BLaER1 treated with 17β-estradiol and CSF1 and Interleukin-3, amounts not matched to agents 10 nM and 100 nM (cell line): ENCODE results near the gene ACBD6.

Experiments
- H3K27ac ChIP-seq, 11 experiments: shearing (Covaris generic); formaldehyde crosslinking; 2 replicates each; pipeline ENCODE4 v1.8.1; 2022
- H3K27me3 ChIP-seq, 11 experiments: shearing (Covaris generic); formaldehyde crosslinking; 2 replicates each; pipeline ENCODE4 v1.8.1; 2022
- H3K36me3 ChIP-seq, 11 experiments: shearing (Covaris generic); formaldehyde crosslinking; 2 replicates each; pipeline ENCODE4 v1.8.1; 2022
- H3K4me1 ChIP-seq, 10 experiments: shearing (Covaris generic); formaldehyde crosslinking; 2 replicates each; pipeline ENCODE4 v1.8.1; 2022
- H3K4me2 ChIP-seq, 11 experiments: shearing (Covaris generic); formaldehyde crosslinking; 2 replicates each; pipeline ENCODE4 v1.8.1; 2022
- H3K4me3 ChIP-seq, 10 experiments: shearing (Covaris generic); formaldehyde crosslinking; 2 replicates each; pipeline ENCODE4 v1.8.1; 2022
- H3K9ac ChIP-seq, 11 experiments: shearing (Covaris generic); formaldehyde crosslinking; 2 replicates each; pipeline ENCODE4 v1.8.1; 2022
- H3K9me3 ChIP-seq, 11 experiments: shearing (Covaris generic); formaldehyde crosslinking; replicated peaks in 1 of 11; 2 replicates each; pipeline ENCODE4 v1.8.1; 2022
- H4K20me1 ChIP-seq, 11 experiments: shearing (Covaris generic); formaldehyde crosslinking; 2 replicates each; pipeline ENCODE4 v1.8.1; 2022
- Cebpa-rat ChIP-seq, 11 experiments: shearing (Covaris generic); IDR thresholded peaks; 2 replicates each; pipeline ENCODE4 v1.8.1; 2022

The ACBD6 gene

GRCh38 chr1:180246579-180246978 lies 255.8 kb downstream of the ACBD6 start:
- no peaks in the 10 kb centered on the region for H3K36me3 ChIP-seq
- no peak overlapping the region for H3K4me2 ChIP-seq

GRCh38 chr1:180244840-180245239 lies 257.5 kb downstream of the ACBD6 start:
- Histone ChIP-seq H3K4me2 (peak overlapping the region in 7 of 11 experiments; percentile 4 to 43 (median 38); a peak in 9 of 22 replicates), H3K4me3 (no peak overlapping the region), H3K9me3 (no peaks in the 10 kb centered on the region), H3K27ac (no peak overlapping the region), H3K9ac (no peak overlapping the region), H4K20me1 (peaks cover 0 to 5% (median 0%) of the 10 kb centered on the region in 11 experiments; a peak in 5 of 22 replicates), H3K27me3 (peaks cover 31 to 44% (median 40%) of the 10 kb centered on the region in 11 experiments), H3K36me3 (no peaks in the 10 kb centered on the region), H3K4me1 (peaks cover 0 to 9% (median 6%) of the 10 kb centered on the region in 10 experiments; a peak in 9 of 20 replicates)
- no peak for TF ChIP-seq Cebpa-rat (IDR thresholded peaks at IDR 0.05)

More at GRCh38 chr1:180246579-180246978, 255.8 kb downstream of the ACBD6 start:
- Histone ChIP-seq H3K27ac (no peak overlapping the region), H3K9me3 (no peaks in the 10 kb centered on the region), H4K20me1 (peaks cover 0 to 4% (median 0%) of the 10 kb centered on the region in 11 experiments; a peak in 1 of 22 replicates), H3K27me3 (peaks cover 13 to 26% (median 22%) of the 10 kb centered on the region in 11 experiments), H3K4me1 (peaks cover 0 to 9% (median 6%) of the 10 kb centered on the region in 10 experiments; a peak in 9 of 20 replicates), H3K9ac (no peak overlapping the region), H3K4me3 (no peak overlapping the region)
- TF ChIP-seq Cebpa-rat (IDR thresholded peaks at IDR 0.05): no peak

GRCh38 chr1:180243517-180244221 lies 258.7 kb downstream of the ACBD6 start:
- Histone ChIP-seq H3K9me3 (no peaks in the 10 kb centered on the region), H3K27me3 (peaks cover 42 to 55% (median 51%) of the 10 kb centered on the region in 11 experiments), H4K20me1 (peaks cover 0 to 12% (median 0%) of the 10 kb centered on the region in 11 experiments; a peak in 5 of 22 replicates), H3K27ac (no peak overlapping the region), H3K4me3 (no peak overlapping the region), H3K9ac (no peak overlapping the region), H3K36me3 (no peaks in the 10 kb centered on the region), H3K4me1 (peaks cover 0 to 9% (median 6%) of the 10 kb centered on the region in 10 experiments; a peak in 9 of 20 replicates), H3K4me2 (no peak overlapping the region)
- TF ChIP-seq Cebpa-rat (IDR thresholded peaks at IDR 0.05): no peak

- no peak for TF ChIP-seq Cebpa-rat (IDR thresholded peaks at IDR 0.05)
- peaks cover 0 to 25% (median 5%) of the 10 kb centered on the region in 11 experiments; a peak in 6 of 22 replicates for H4K20me1 ChIP-seq
- no peak overlapping the region for H3K27ac ChIP-seq
- peaks cover 0 to 9% (median 6%) of the 10 kb centered on the region in 10 experiments; a peak in 9 of 20 replicates for H3K4me1 ChIP-seq
- H3K9ac ChIP-seq: no peak overlapping the region
- no peaks in the 10 kb centered on the region for H3K36me3 ChIP-seq
- H3K4me2 ChIP-seq: no peak overlapping the region
- no peak overlapping the region for H3K4me3 ChIP-seq
- no peaks in the 10 kb centered on the region for H3K9me3 ChIP-seq
- H3K27me3 ChIP-seq: peaks cover 60 to 73% (median 69%) of the 10 kb centered on the region in 11 experiments
These were observed 260.4 kb downstream of the ACBD6 start for GRCh38 chr1:180241716-180242544.

GRCh38 chr1:180239145-180240096 lies 263.0 kb downstream of the ACBD6 start:
- Histone ChIP-seq H4K20me1 (peaks cover 0 to 48% (median 24%) of the 10 kb centered on the region in 11 experiments; a peak in 16 of 22 replicates), H3K9ac (no peak overlapping the region), H3K27me3 (peaks cover 85 to 98% (median 94%) of the 10 kb centered on the region in 11 experiments), H3K4me1 (peaks cover 0 to under 1% (median 0%) of the 10 kb centered on the region in 10 experiments; a peak in 1 of 20 replicates), H3K4me3 (no peak overlapping the region), H3K4me2 (no peak overlapping the region), H3K36me3 (no peaks in the 10 kb centered on the region), H3K27ac (no peak overlapping the region), H3K9me3 (peaks cover 14 to 22% (median 15%) of the 10 kb centered on the region in 11 experiments)
- no peak for TF ChIP-seq Cebpa-rat (IDR thresholded peaks at IDR 0.05)

GRCh38 chr1:180238675-180239074 lies 263.7 kb downstream of the ACBD6 start:
- H3K27ac ChIP-seq: no peak overlapping the region
- H3K4me2 ChIP-seq: no peak overlapping the region
- peaks cover 0 to 50% (median 28%) of the 10 kb centered on the region in 11 experiments; a peak in 16 of 22 replicates for H4K20me1 ChIP-seq
- no peak for TF ChIP-seq Cebpa-rat (IDR thresholded peaks at IDR 0.05)
- peaks cover 92 to 100% (median 99%) of the 10 kb centered on the region in 11 experiments for H3K27me3 ChIP-seq
- H3K36me3 ChIP-seq: no peaks in the 10 kb centered on the region
- H3K4me3 ChIP-seq: no peak overlapping the region
- no peaks in the 10 kb centered on the region for H3K4me1 ChIP-seq
- H3K9me3 ChIP-seq: peaks cover 20 to 28% (median 21%) of the 10 kb centered on the region in 11 experiments
- no peak overlapping the region for H3K9ac ChIP-seq
